Liver (tissue), 9 donors: ENCODE measurements around the gene PTK7. TPM values are rescaled to one million over a fixed set of nuclear protein-coding genes. Genes with fewer than 3 reads are reported as not detected.
A peak's percentile ranks its signal among the peaks of the same experiment; 100 is the strongest.

Source experiments
- DNase-seq: peaks from one replicate; pipeline ENCODE4 v3.0.0-alpha.2; 2017; ENCODE audit warnings: low spot score
- H3K27ac ChIP-seq, 2 donors: one replicate each; pipeline ENCODE4 v1.7.0; 2013; ENCODE audit warnings: inconsistent platforms in 2 of 2, low read length in 2 of 2, control low read depth in 1 of 2, low read depth in 1 of 2, mild to moderate bottlenecking in 1 of 2
- H3K27me3 ChIP-seq, 4 donors: one replicate each; pipeline versions ENCODE4 v1.6.1 to v1.7.0; 2013; ENCODE audit warnings: low read length in 3 of 4, inconsistent platforms in 1 of 4, mild to moderate bottlenecking in 1 of 4, moderate library complexity in 1 of 4; ENCODE audit not compliant: control insufficient read depth in 4 of 4, insufficient read depth in 4 of 4
- H3K36me3 ChIP-seq, 4 donors: one replicate each; pipeline versions ENCODE4 v1.6.1 to v1.7.0; 2013; ENCODE audit warnings: low read length in 3 of 4, mild to moderate bottlenecking in 3 of 4, low read depth in 1 of 4, moderate library complexity in 1 of 4; ENCODE audit not compliant: control insufficient read depth in 4 of 4, insufficient read depth in 3 of 4
- H3K4me1 ChIP-seq, 4 donors: one replicate each; pipeline versions ENCODE4 v1.6.1 to v1.7.0; 2013; ENCODE audit warnings: low read length in 3 of 4, mild to moderate bottlenecking in 3 of 4, moderate library complexity in 1 of 4; ENCODE audit not compliant: control insufficient read depth in 4 of 4, insufficient read depth in 4 of 4
- H3K4me3 ChIP-seq, 3 donors: one replicate each; pipeline versions ENCODE4 v1.6.1 to v1.7.0; 2013; ENCODE audit warnings: low read length in 3 of 3, control low read depth in 1 of 3, low read depth in 1 of 3, mild to moderate bottlenecking in 1 of 3
- H3K9ac ChIP-seq, 2 donors: one replicate each; pipeline ENCODE4 v1.7.0; 2013; ENCODE audit warnings: low read length in 2 of 2, mild to moderate bottlenecking in 2 of 2, moderate library complexity in 2 of 2, control low read depth in 1 of 2, low read depth in 1 of 2
- H3K9me3 ChIP-seq, 4 donors: one replicate each; pipeline versions ENCODE4 v1.6.1 to v1.7.0; 2013; ENCODE audit warnings: low read length in 3 of 4; ENCODE audit not compliant: control insufficient read depth in 4 of 4
- ATF3 ChIP-seq: IDR thresholded peaks from 2 replicates; pipeline ENCODE4 v1.6.1; 2016; ENCODE audit warnings: antibody characterized with exemption
- EGR1 ChIP-seq, 2 donors: IDR thresholded peaks; 2 replicates each; pipeline ENCODE4 v1.6.1; 2016 to 2018; ENCODE audit warnings: antibody characterized with exemption in 2 of 2, low read depth in 2 of 2
- FOXA1 ChIP-seq: IDR thresholded peaks from 2 replicates; pipeline ENCODE4 v1.6.1; 2016; ENCODE audit warnings: antibody characterized with exemption
- GABPA ChIP-seq, 2 donors: IDR thresholded peaks in 1 of 2; conservative IDR thresholded peaks in 1 of 2; 2 replicates each; pipeline ENCODE4 v1.6.1; 2016; ENCODE audit warnings: antibody characterized with exemption in 2 of 2, mild to moderate bottlenecking in 1 of 2, moderate library complexity in 1 of 2
- HNF4A ChIP-seq, 2 donors: conservative IDR thresholded peaks; 2 replicates each; pipeline ENCODE4 v1.6.1; 2016; ENCODE audit warnings: antibody characterized with exemption in 2 of 2, mild to moderate bottlenecking in 2 of 2
- JUND ChIP-seq, 2 donors: IDR thresholded peaks; 2 replicates each; pipeline ENCODE4 v1.6.1; 2016; ENCODE audit warnings: antibody characterized with exemption in 2 of 2
- NR2F2 ChIP-seq: IDR thresholded peaks from 2 replicates; pipeline ENCODE4 v1.6.1; 2016; ENCODE audit warnings: antibody characterized with exemption
- RXRA ChIP-seq, 2 donors: IDR thresholded peaks; 2 replicates each; pipeline ENCODE4 v1.6.1; 2017 to 2018; ENCODE audit warnings: antibody characterized with exemption in 2 of 2, mild to moderate bottlenecking in 1 of 2
- SP1 ChIP-seq: IDR thresholded peaks from 2 replicates; pipeline ENCODE4 v1.6.1; 2018; ENCODE audit warnings: antibody characterized with exemption, mild to moderate bottlenecking
- TAF1 ChIP-seq: conservative IDR thresholded peaks from 2 replicates; pipeline ENCODE4 v1.6.1; 2016; ENCODE audit warnings: antibody characterized with exemption, mild to moderate bottlenecking
- YY1 ChIP-seq: IDR thresholded peaks from 2 replicates; pipeline ENCODE4 v1.6.1; 2016; ENCODE audit warnings: antibody characterized with exemption, mild to moderate bottlenecking
- WGBS: extraction: QIAGEN DNeasy Blood & Tissue Kit; methylation state at CpG from one replicate; pipeline ENCODE4 v1.1.7; 2013; 5-methylcytosine and 5-hydroxymethylcytosine counted together
- polyA plus RNA-seq, 2 donors: library from polyadenylated mRNA; stranded (reverse) in 1 of 2; unstranded in 1 of 2; fragments of 200-250 nt in 1 of 2; fragments of >200 nt in 1 of 2; fragmentation: Nextera tagmentation in 1 of 2; extraction: Ambion mirVana in 1 of 2; gene quantifications; one replicate each; pipeline versions ENCODE4 v1.2.1 to v1.2.3, GENCODE V29; 2013 to 2015
- total RNA-seq, 2 donors: library from RNA; depleted of rRNA; stranded (reverse); fragments of >200 nt; gene quantifications; one replicate each; pipeline ENCODE4 v1.2.3, GENCODE V29; 2014
- TF ChIP-seq, protein P1 (sequence below): IDR thresholded peaks from 2 replicates; pipeline ENCODE4 v1.6.1; 2016; ENCODE audit warnings: antibody characterized with exemption, mild to moderate bottlenecking
- TF ChIP-seq, protein P2 (sequence below): fragments of 150-350 bp; IDR thresholded peaks from 2 replicates; pipeline ENCODE4 v1.5.1; 2017; ENCODE audit warnings: improper control_type of control experiment, low read depth, low read length; ENCODE audit not compliant: missing input control
- TF ChIP-seq, protein P3 (sequence below): IDR thresholded peaks from 2 replicates; pipeline ENCODE4 v1.6.1; 2016; ENCODE audit warnings: antibody characterized with exemption
- TF ChIP-seq, protein P4 (sequence below): IDR thresholded peaks from 2 replicates; pipeline ENCODE4 v1.6.1; 2016; ENCODE audit warnings: antibody characterized with exemption
- donor health status: healthy.
- donor health status: healthy.
- donor health status: healthy.
- donor health status: healthy.
- donor health status: healthy.

PTK7 gene
- total and polyA plus RNA-seq, 4 donors: 0.67 to 10.5 (median 1.3) TPM

GRCh38 chr6:43125555-43125954, 49.4 kb downstream of the PTK7 start:
- TF ChIP-seq, protein P1, sequence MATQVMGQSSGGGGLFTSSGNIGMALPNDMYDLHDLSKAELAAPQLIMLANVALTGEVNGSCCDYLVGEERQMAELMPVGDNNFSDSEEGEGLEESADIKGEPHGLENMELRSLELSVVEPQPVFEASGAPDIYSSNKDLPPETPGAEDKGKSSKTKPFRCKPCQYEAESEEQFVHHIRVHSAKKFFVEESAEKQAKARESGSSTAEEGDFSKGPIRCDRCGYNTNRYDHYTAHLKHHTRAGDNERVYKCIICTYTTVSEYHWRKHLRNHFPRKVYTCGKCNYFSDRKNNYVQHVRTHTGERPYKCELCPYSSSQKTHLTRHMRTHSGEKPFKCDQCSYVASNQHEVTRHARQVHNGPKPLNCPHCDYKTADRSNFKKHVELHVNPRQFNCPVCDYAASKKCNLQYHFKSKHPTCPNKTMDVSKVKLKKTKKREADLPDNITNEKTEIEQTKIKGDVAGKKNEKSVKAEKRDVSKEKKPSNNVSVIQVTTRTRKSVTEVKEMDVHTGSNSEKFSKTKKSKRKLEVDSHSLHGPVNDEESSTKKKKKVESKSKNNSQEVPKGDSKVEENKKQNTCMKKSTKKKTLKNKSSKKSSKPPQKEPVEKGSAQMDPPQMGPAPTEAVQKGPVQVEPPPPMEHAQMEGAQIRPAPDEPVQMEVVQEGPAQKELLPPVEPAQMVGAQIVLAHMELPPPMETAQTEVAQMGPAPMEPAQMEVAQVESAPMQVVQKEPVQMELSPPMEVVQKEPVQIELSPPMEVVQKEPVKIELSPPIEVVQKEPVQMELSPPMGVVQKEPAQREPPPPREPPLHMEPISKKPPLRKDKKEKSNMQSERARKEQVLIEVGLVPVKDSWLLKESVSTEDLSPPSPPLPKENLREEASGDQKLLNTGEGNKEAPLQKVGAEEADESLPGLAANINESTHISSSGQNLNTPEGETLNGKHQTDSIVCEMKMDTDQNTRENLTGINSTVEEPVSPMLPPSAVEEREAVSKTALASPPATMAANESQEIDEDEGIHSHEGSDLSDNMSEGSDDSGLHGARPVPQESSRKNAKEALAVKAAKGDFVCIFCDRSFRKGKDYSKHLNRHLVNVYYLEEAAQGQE: no peak
- TF ChIP-seq YY1 (no peak), GABPA (IDR thresholded peaks at IDR 0.05 in 1 of 2, conservative IDR thresholded peaks at IDR 0.05 in 1 of 2) (no peak), TAF1 (no peak), FOXA1 (no peak), SP1 (no peak), NR2F2 (no peak), ATF3 (no peak)
- TF ChIP-seq, protein P2, sequence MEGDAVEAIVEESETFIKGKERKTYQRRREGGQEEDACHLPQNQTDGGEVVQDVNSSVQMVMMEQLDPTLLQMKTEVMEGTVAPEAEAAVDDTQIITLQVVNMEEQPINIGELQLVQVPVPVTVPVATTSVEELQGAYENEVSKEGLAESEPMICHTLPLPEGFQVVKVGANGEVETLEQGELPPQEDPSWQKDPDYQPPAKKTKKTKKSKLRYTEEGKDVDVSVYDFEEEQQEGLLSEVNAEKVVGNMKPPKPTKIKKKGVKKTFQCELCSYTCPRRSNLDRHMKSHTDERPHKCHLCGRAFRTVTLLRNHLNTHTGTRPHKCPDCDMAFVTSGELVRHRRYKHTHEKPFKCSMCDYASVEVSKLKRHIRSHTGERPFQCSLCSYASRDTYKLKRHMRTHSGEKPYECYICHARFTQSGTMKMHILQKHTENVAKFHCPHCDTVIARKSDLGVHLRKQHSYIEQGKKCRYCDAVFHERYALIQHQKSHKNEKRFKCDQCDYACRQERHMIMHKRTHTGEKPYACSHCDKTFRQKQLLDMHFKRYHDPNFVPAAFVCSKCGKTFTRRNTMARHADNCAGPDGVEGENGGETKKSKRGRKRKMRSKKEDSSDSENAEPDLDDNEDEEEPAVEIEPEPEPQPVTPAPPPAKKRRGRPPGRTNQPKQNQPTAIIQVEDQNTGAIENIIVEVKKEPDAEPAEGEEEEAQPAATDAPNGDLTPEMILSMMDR: no peak
- TF ChIP-seq, protein P3, sequence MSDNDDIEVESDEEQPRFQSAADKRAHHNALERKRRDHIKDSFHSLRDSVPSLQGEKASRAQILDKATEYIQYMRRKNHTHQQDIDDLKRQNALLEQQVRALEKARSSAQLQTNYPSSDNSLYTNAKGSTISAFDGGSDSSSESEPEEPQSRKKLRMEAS: no peak
- Histone ChIP-seq H3K27ac (no peak overlapping the region), H3K4me3 (no peak overlapping the region), H3K36me3 (no peaks in the 10 kb centered on the region), H3K27me3 (no peaks in the 10 kb centered on the region), H3K9ac (no peak overlapping the region), H3K4me1 (peaks cover 0 to 6% (median 0%) of the 10 kb centered on the region in 4 donors), H3K9me3 (no peaks in the 10 kb centered on the region)
- 98% methylated on average over 1 of the region's 1 CpG for WGBS
- DNase-seq: no peak

- DNase-seq: no peak
- H3K9ac ChIP-seq: no peak overlapping the region
- no peaks in the 10 kb centered on the region for H3K9me3 ChIP-seq
- H3K36me3 ChIP-seq: no peaks in the 10 kb centered on the region
- H3K4me1 ChIP-seq: peaks cover 0 to 6% (median 0%) of the 10 kb centered on the region in 4 donors
- no peak for TF ChIP-seq RXRA (IDR thresholded peaks at IDR 0.05)
- TF ChIP-seq, protein P4, sequence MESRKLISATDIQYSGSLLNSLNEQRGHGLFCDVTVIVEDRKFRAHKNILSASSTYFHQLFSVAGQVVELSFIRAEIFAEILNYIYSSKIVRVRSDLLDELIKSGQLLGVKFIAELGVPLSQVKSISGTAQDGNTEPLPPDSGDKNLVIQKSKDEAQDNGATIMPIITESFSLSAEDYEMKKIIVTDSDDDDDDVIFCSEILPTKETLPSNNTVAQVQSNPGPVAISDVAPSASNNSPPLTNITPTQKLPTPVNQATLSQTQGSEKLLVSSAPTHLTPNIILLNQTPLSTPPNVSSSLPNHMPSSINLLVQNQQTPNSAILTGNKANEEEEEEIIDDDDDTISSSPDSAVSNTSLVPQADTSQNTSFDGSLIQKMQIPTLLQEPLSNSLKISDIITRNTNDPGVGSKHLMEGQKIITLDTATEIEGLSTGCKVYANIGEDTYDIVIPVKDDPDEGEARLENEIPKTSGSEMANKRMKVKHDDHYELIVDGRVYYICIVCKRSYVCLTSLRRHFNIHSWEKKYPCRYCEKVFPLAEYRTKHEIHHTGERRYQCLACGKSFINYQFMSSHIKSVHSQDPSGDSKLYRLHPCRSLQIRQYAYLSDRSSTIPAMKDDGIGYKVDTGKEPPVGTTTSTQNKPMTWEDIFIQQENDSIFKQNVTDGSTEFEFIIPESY: no peak
- peak in 1 of 2 donors; percentile 35 for TF ChIP-seq HNF4A (conservative IDR thresholded peaks at IDR 0.05)
- TF ChIP-seq JUND (IDR thresholded peaks at IDR 0.05): no peak
- TF ChIP-seq EGR1 (IDR thresholded peaks at IDR 0.05; ENCODE audit: low read depth in 2 of 2): peak in 1 of 2 donors; percentile 30
- no peak overlapping the region for H3K27ac ChIP-seq
- no peaks in the 10 kb centered on the region for H3K27me3 ChIP-seq
- H3K4me3 ChIP-seq: no peak overlapping the region
- WGBS: 58% methylated on average over 12 of the region's 12 CpGs
Observed at GRCh38 chr6:43127180-43127579, 51.1 kb downstream of the PTK7 start.
